Neural progenitor cell (in vitro differentiated cells): Measurements from ENCODE around the gene IFFO2.

Source experiments
- CTCF ChIP-seq: fragments of 200-600 bp; sonication (generic); IDR thresholded peaks from 2 replicates; pipeline ENCODE4 v1.5.1; 2017; ENCODE audit warnings: antibody characterized with exemption, mild to moderate bottlenecking
- EZH2phosphoT487 ChIP-seq: fragments of 200-600 bp; sonication (generic); IDR thresholded peaks from 2 replicates; pipeline ENCODE4 v1.6.1; 2017; ENCODE audit warnings: antibody characterized with exemption

- TF ChIP-seq CTCF = no peak
- no peak for TF ChIP-seq EZH2phosphoT487
Measured at GRCh38 chr1:18901952-18902522, 54.4 kb downstream of the IFFO2 start.
